NB4 (cell line): Measurements from ENCODE around the gene KRTAP19-6.
"Not testable (repeated sequence)": the region's sequence is repeated elsewhere in the genome, so short reads cannot be mapped to it uniquely, and the experiment has no call there.

Experiments used
- DNase-seq: peaks from one replicate; pipeline ENCODE4 v3.0.0; 2010; ENCODE audit warnings: low read depth
- H3K4me3 ChIP-seq: one replicate; pipeline ENCODE4 v1.5.1; 2011; ENCODE audit warnings: mild to moderate bottlenecking, low read depth, low read length, moderate library complexity
- MAX ChIP-seq: IDR thresholded peaks from 2 replicates; pipeline ENCODE4 v1.6.1; 2011; ENCODE audit warnings: low read depth, low read length
- MYC ChIP-seq: IDR thresholded peaks from 2 replicates; pipeline ENCODE4 v1.6.1; 2011; ENCODE audit warnings: low read depth, low read length
- POLR2A ChIP-seq: IDR thresholded peaks from 2 replicates; pipeline ENCODE4 v1.6.1; 2011; ENCODE audit warnings: mild to moderate bottlenecking; ENCODE audit not compliant: insufficient read length; ENCODE audit errors: extremely low read depth
- TF ChIP-seq, protein P1 (sequence below): IDR thresholded peaks from one replicate; pipeline ENCODE4 v1.5.1; 2012; ENCODE audit warnings: low read depth, low read length

KRTAP19-6 gene

DNA sequence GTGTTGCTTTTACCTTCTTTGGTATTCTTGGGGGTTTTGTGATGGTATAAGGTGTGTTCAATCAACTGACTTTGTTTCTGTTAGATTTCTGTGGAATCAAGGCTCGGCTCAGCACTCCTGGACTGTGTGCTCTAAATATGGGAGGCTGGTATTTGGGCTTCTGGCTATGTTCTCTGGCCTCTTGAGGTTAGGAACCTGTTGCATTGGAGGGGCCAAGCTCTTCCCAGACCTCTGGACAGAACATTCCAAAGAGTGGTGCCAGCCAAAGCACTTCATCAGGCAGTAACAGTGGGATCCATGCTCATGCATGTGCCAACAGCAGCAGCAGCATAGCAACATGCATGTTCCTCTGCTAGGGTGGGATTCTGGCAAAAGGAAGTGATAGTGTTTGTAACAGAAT is 11.1 kb upstream of the KRTAP19-6 start:
- TF ChIP-seq MAX (no peak), POLR2A (no peak), MYC (no peak)
- TF ChIP-seq, protein P1, sequence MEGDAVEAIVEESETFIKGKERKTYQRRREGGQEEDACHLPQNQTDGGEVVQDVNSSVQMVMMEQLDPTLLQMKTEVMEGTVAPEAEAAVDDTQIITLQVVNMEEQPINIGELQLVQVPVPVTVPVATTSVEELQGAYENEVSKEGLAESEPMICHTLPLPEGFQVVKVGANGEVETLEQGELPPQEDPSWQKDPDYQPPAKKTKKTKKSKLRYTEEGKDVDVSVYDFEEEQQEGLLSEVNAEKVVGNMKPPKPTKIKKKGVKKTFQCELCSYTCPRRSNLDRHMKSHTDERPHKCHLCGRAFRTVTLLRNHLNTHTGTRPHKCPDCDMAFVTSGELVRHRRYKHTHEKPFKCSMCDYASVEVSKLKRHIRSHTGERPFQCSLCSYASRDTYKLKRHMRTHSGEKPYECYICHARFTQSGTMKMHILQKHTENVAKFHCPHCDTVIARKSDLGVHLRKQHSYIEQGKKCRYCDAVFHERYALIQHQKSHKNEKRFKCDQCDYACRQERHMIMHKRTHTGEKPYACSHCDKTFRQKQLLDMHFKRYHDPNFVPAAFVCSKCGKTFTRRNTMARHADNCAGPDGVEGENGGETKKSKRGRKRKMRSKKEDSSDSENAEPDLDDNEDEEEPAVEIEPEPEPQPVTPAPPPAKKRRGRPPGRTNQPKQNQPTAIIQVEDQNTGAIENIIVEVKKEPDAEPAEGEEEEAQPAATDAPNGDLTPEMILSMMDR, result no peak
- no peak for DNase-seq
- no peak overlapping the region for H3K4me3 ChIP-seq

- no peak overlapping the region for H3K4me3 ChIP-seq
- no peak for DNase-seq
- TF ChIP-seq, protein P1, result no peak
- TF ChIP-seq MYC (no peak), MAX (no peak), POLR2A (no peak)
Measured at GRCh38 chr21:30518876-30519275, 22.8 kb downstream of the KRTAP19-6 start.

DNA sequence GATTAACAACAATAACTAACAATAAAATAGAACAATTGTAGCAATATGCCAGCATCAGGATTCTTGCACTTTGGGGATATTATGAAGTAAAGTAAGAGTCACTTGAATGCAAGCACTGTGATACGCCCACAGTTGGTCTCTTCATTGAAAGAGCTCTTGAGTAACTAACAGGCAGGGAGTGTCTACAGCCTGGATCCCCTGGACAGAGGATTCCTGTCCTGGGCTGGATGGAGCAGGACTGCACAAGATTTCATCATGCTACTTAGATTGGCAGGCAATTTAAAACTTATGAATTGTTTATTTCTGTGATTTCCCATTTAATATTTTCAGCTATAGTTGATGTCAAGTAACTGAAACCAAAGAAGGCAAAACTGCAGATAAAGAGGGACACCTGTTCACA is 26.0 kb downstream of the KRTAP19-6 start:
- H3K4me3 ChIP-seq, result no peak overlapping the region
- DNase-seq, result no peak
- TF ChIP-seq, protein P1, result no peak
- no peak for TF ChIP-seq MYC
- no peak for TF ChIP-seq POLR2A
- TF ChIP-seq MAX, result no peak

DNA sequence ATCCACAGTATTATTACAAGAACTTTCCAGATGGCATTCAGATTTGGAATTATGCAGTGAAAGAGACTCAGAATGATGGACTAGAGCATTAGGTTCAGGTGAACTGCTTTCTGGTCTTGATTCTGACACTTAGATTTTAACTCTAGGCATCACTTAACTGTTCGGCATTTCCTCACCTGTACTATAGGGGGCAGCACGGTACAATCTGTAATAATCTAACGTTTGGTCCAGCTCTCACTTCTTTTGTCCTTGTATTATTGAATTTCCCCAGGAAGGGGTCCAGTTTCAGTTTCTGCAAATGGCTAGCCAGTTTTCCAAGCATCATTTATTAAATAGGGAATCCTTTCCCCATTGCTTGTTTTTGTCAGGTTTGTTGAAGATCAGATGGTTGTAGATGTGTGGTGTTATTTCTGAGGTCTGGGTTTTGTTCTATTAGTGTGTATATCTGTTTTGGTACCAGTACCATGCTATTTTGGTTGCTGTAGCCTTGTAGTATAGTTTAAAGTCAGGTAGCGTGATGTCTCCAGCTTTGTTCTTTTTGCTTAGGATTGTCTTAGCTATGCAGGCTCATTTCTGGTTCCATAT is 36.0 kb downstream of the KRTAP19-6 start:
- TF ChIP-seq, protein P1, result peak; percentile 31

DNA sequence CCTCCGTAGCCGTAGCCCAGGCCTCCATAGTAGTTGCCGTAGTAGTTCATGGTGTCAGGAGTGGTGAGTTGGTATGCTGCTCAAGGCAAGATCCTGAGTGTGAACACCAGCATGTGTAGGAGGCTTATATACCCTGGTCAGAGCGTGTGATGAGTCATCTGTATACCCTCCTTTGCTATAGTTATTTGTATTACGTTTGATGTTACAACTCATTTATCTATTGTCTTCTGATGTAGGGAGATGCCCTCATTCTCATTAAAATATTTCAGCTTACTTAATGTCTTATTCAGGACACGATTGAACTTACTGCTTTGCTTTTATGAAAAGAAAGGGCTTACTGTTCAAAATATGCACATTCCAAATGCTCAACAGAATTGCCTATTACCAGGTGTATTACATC is 39.6 kb downstream of the KRTAP19-6 start, which contains the start of gene KRTAP19-5:
KRTAP19-5 (minus strand) TSS at position 101 of the 400 bp plus-strand sequence; CDS start at position 50, 51 bp downstream.
- no peak within 1 kb of the TSS for H3K4me3 ChIP-seq
- no peak for DNase-seq
- TF ChIP-seq MAX (no peak), MYC (no peak), POLR2A (no peak)
- TF ChIP-seq, protein P1, result no peak

More for the DNA sequence above, 36.0 kb downstream of the KRTAP19-6 start:
- H3K4me3 ChIP-seq, DNase-seq: not testable (repeated sequence)

DNA sequence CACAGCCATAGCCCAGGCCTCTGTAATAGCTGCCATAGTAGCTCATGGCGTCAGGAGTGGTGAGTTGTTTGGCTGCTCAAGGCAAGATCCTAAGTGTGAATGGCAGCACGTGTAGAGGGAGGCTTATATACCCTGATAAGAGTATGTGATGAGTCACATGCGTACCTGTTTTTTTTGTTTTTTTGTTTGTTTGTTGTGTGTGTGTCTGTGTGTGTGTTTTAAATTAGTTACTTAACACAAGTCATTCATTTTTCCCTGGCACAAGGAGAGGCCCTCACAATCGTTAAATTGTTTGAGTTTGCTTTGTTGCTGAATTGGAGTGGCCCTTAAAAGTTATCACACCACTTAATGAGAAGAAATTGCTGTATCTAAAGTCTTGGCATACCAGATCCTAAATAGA is 44.6 kb downstream of the KRTAP19-6 start, which contains the start of gene KRTAP19-4:
KRTAP19-4 (minus strand) TSS at position 101 of the 400 bp plus-strand sequence; CDS start at position 46, 55 bp downstream.
- no peak within 1 kb of the TSS for H3K4me3 ChIP-seq
- TF ChIP-seq, protein P1, result no peak
- TF ChIP-seq POLR2A (no peak), MAX (no peak), MYC (no peak)
- DNase-seq, result no peak
